Transverse colon (tissue), 4 donors: ENCODE results near the gene RET. TPM values are rescaled to one million over a fixed set of nuclear protein-coding genes. Genes with fewer than 3 reads are reported as not detected.

Source experiments
- DNase-seq: peaks from one replicate; pipeline ENCODE4 v3.0.0-alpha.2; 2019
- H3K27ac ChIP-seq, 4 donors: fragments of 200-600 bp; sonication (generic); 2 replicates each; pipeline ENCODE4 v1.5.1; 2016 to 2018; ENCODE audit warnings: inconsistent platforms in 4 of 4
- H3K27me3 ChIP-seq: fragments of 200-600 bp; sonication (generic); 2 replicates; pipeline ENCODE4 v1.5.1; 2017; ENCODE audit warnings: inconsistent platforms
- H3K36me3 ChIP-seq, 4 donors: fragments of 200-600 bp; sonication (generic); 2 replicates each; pipeline ENCODE4 v1.5.1; 2017 to 2019; ENCODE audit warnings: inconsistent platforms in 4 of 4
- H3K4me1 ChIP-seq, 4 donors: fragments of 200-600 bp; sonication (generic); 2 replicates each; pipeline ENCODE4 v1.5.1; 2017 to 2020; ENCODE audit warnings: inconsistent platforms in 4 of 4
- H3K4me3 ChIP-seq, 4 donors: fragments of 200-600 bp; sonication (generic); 1 replicate in 1 of 4; 2 replicates in 3 of 4; pipeline versions ENCODE4 v1.5.1 to v1.6.1; 2017 to 2019; ENCODE audit warnings: inconsistent platforms in 4 of 4
- H3K9me3 ChIP-seq, 2 donors: fragments of 200-600 bp; sonication (generic); 2 replicates each; pipeline ENCODE4 v1.5.1; 2017 to 2019; ENCODE audit warnings: inconsistent platforms in 2 of 2
- CTCF ChIP-seq, 5 experiments: fragments of 200-600 bp in 3 of 5; fragments of 450-650 bp in 2 of 5; sonication (generic) in 3 of 5; IDR thresholded peaks; 1 replicate in 2 of 5; 2 replicates in 3 of 5; pipeline ENCODE4 v1.5.1; 2016 to 2017; ENCODE audit warnings: antibody characterized with exemption in 5 of 5, inconsistent platforms in 3 of 5, mild to moderate bottlenecking in 2 of 5, moderate library complexity in 1 of 5
- EP300 ChIP-seq: sonication (generic); formaldehyde crosslinking; IDR thresholded peaks from one replicate; pipeline ENCODE4 v1.6.1; 2017; ENCODE audit warnings: antibody characterized with exemption, low read depth
- POLR2A ChIP-seq: fragments of 450-650 bp; IDR thresholded peaks from one replicate; pipeline ENCODE4 v1.6.1; 2016; ENCODE audit warnings: antibody characterized with exemption, mild to moderate bottlenecking, moderate library complexity
- POLR2AphosphoS5 ChIP-seq, 3 donors: sonication (generic); formaldehyde crosslinking; IDR thresholded peaks; one replicate each; pipeline ENCODE4 v1.6.1; 2016; ENCODE audit warnings: antibody characterized with exemption in 3 of 3
- WGBS, 2 donors: methylation state at CpG; one replicate each; pipeline ENCODE4 v1.1.5; 2018; ENCODE audit warnings: low coverage in 1 of 2; 5-methylcytosine and 5-hydroxymethylcytosine counted together
- in situ Hi-C, 4 donors: fragments of 200-750 bp; cut with MboI; loops; one replicate each; pipeline versions ENCODE4 v1.15.0 to v1.15.1; 2017; ENCODE audit warnings: low sequenced_read_pairs in 3 of 4, low pct_ligation_motif_present in 1 of 4, low pct_unique_long_range_greater_than_20kb in 1 of 4
- intact Hi-C: fragments of 100-400 bp; cut with DNase I; formaldehyde crosslinking; loops from one replicate; pipeline ENCODE4 v1.15.1; 2023; ENCODE audit warnings: low total_unique reads
- total RNA-seq, 4 donors: library from RNA; depleted of rRNA; stranded (reverse); fragments of >200 nt; gene quantifications; one replicate each; pipeline ENCODE4 v1.1.0, GENCODE V29; 2016

RET gene
- total RNA-seq, 4 donors from 2014 or later = 0.37 to 5.6 (median 1.4) TPM

GRCh38 chr10:43125274-43125845, 48.5 kb downstream of the RET start:
- Histone ChIP-seq H3K27me3 (no peaks in the 10 kb centered on the region), H3K4me3 (no peak overlapping the region), H3K9me3 (no peaks in the 10 kb centered on the region), H3K27ac (no peak overlapping the region), H3K36me3 (no peaks in the 10 kb centered on the region), H3K4me1 (peaks cover 0 to 7% (median 0%) of the 10 kb centered on the region in 4 donors)
- 78 to 82% methylated on average over 4 to 8 of the region's 8 CpGs for WGBS, 2 donors
- TF ChIP-seq CTCF (IDR thresholded peaks at IDR 0.05) (no peak), EP300 (no peak), POLR2AphosphoS5 (IDR thresholded peaks at IDR 0.05) (no peak), POLR2A (no peak)
- in situ Hi-C loops = no loop called here
- intact Hi-C loops = no loop called here
- no peak for DNase-seq

GRCh38 chr10:43125881-43126731, 49.2 kb downstream of the RET start:
- intact Hi-C loops = no loop called here
- 33 to 87% methylated on average over 1 to 23 of the region's 23 CpGs for WGBS, 2 donors
- DNase-seq = peak; percentile 1

GRCh38 chr10:43126759-43127424, 50.0 kb downstream of the RET start:
- no peaks in the 10 kb centered on the region for H3K36me3 ChIP-seq
- H3K4me1 ChIP-seq = peaks cover 0 to 4% (median 0%) of the 10 kb centered on the region in 4 donors
- WGBS, 2 donors = 53 to 78% methylated on average over 2 to 7 of the region's 7 CpGs
- in situ Hi-C loops = no loop called here
- no peaks in the 10 kb centered on the region for H3K27me3 ChIP-seq
- peak; percentile 6 for DNase-seq
- no peak for TF ChIP-seq POLR2A
- no peak for TF ChIP-seq EP300
- TF ChIP-seq CTCF (IDR thresholded peaks at IDR 0.05) = no peak
- no peak for TF ChIP-seq POLR2AphosphoS5 (IDR thresholded peaks at IDR 0.05)
- no peak overlapping the region for H3K4me3 ChIP-seq
- intact Hi-C loops = no loop called here
- H3K9me3 ChIP-seq = no peaks in the 10 kb centered on the region
- H3K27ac ChIP-seq = no peak overlapping the region

More at GRCh38 chr10:43125881-43126731, 49.2 kb downstream of the RET start:
- in situ Hi-C loops = no loop called here
- Histone ChIP-seq H3K9me3 (no peaks in the 10 kb centered on the region), H3K4me1 (peaks cover 0 to 7% (median 0%) of the 10 kb centered on the region in 4 donors), H3K27me3 (no peaks in the 10 kb centered on the region), H3K4me3 (no peak overlapping the region), H3K36me3 (no peaks in the 10 kb centered on the region), H3K27ac (no peak overlapping the region)
- TF ChIP-seq POLR2A = no peak
- TF ChIP-seq CTCF (IDR thresholded peaks at IDR 0.05) = no peak
- no peak for TF ChIP-seq EP300
- no peak for TF ChIP-seq POLR2AphosphoS5 (IDR thresholded peaks at IDR 0.05)

GRCh38 chr10:43127442-43127841, 50.6 kb downstream of the RET start:
- DNase-seq = no peak
- WGBS, 2 donors = 80 to 89% methylated on average over 5 to 9 of the region's 9 CpGs
- Histone ChIP-seq H3K4me1 (peaks cover 0 to 4% (median 0%) of the 10 kb centered on the region in 4 donors), H3K4me3 (no peak overlapping the region), H3K27ac (no peak overlapping the region), H3K36me3 (no peaks in the 10 kb centered on the region), H3K9me3 (no peaks in the 10 kb centered on the region), H3K27me3 (no peaks in the 10 kb centered on the region)
- intact Hi-C loops = no loop called here
- TF ChIP-seq EP300 (no peak), POLR2A (no peak), CTCF (IDR thresholded peaks at IDR 0.05) (no peak), POLR2AphosphoS5 (IDR thresholded peaks at IDR 0.05) (no peak)
- in situ Hi-C loops = no loop called here
